RWPE1 (cell line): ENCODE results near the gene NADSYN1.

ENCODE experiments used
- CTCF ChIA-PET: fragments of 350-600 bp; sonication (Branson Sonifier 250); formaldehyde crosslinking; extraction: SDS; loops from one replicate; lab custom pipeline; 2021; lab: Yijun Ruan, JAX
- POLR2A ChIA-PET: fragments of 400-600 bp; formaldehyde crosslinking; extraction: SDS; loops from one replicate; lab custom pipeline; 2020; ENCODE audit warnings: antibody characterized with exemption; ENCODE audit not compliant: low non-redundant PET; lab: Yijun Ruan, JAX
- DNase-seq: peaks from one replicate; pipeline ENCODE4 v3.0.0; 2012; ENCODE audit warnings: low spot score
- H3K27ac ChIP-seq: fragments of 450-650 bp; 2 replicates; pipeline ENCODE4 v1.5.1; 2017
- TF ChIP-seq, protein P1 (sequence below): fragments of 450-650 bp; conservative IDR thresholded peaks from 2 replicates; pipeline ENCODE4 v1.5.1; 2017; ENCODE audit warnings: low read depth, mild to moderate bottlenecking

Gene NADSYN1

GRCh38 chr11:71465054-71465453, 12.1 kb downstream of the NADSYN1 start:
- TF ChIP-seq, protein P1, sequence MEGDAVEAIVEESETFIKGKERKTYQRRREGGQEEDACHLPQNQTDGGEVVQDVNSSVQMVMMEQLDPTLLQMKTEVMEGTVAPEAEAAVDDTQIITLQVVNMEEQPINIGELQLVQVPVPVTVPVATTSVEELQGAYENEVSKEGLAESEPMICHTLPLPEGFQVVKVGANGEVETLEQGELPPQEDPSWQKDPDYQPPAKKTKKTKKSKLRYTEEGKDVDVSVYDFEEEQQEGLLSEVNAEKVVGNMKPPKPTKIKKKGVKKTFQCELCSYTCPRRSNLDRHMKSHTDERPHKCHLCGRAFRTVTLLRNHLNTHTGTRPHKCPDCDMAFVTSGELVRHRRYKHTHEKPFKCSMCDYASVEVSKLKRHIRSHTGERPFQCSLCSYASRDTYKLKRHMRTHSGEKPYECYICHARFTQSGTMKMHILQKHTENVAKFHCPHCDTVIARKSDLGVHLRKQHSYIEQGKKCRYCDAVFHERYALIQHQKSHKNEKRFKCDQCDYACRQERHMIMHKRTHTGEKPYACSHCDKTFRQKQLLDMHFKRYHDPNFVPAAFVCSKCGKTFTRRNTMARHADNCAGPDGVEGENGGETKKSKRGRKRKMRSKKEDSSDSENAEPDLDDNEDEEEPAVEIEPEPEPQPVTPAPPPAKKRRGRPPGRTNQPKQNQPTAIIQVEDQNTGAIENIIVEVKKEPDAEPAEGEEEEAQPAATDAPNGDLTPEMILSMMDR: no peak
- DNase-seq: no peak
- ChIA-PET POLR2A (no interaction called here), CTCF (no interaction called here)
- H3K27ac ChIP-seq: no peak overlapping the region

- CTCF ChIA-PET: no interaction called here
- H3K27ac ChIP-seq: no peak overlapping the region
- no peak for DNase-seq
- TF ChIP-seq, protein P1: no peak
- POLR2A ChIA-PET: no interaction called here
These were observed 13.4 kb downstream of the NADSYN1 start for GRCh38 chr11:71466358-71466757.

GRCh38 chr11:71467164-71467563, 14.2 kb downstream of the NADSYN1 start:
- CTCF ChIA-PET: interaction anchor here (0.7 kb wide), 1 partner anchor 113 kb away, joined by 3 read pairs; no protein-coding TSS in a partner anchor
- POLR2A ChIA-PET: no interaction called here
- H3K27ac ChIP-seq: no peak overlapping the region
- no peak for DNase-seq
- TF ChIP-seq, protein P1: no peak

GRCh38 chr11:71470946-71471345, 17.9 kb downstream of the NADSYN1 start:
- TF ChIP-seq, protein P1: no peak
- POLR2A ChIA-PET: no interaction called here
- DNase-seq: no peak
- CTCF ChIA-PET: no interaction called here
- H3K27ac ChIP-seq: no peak overlapping the region

DNA sequence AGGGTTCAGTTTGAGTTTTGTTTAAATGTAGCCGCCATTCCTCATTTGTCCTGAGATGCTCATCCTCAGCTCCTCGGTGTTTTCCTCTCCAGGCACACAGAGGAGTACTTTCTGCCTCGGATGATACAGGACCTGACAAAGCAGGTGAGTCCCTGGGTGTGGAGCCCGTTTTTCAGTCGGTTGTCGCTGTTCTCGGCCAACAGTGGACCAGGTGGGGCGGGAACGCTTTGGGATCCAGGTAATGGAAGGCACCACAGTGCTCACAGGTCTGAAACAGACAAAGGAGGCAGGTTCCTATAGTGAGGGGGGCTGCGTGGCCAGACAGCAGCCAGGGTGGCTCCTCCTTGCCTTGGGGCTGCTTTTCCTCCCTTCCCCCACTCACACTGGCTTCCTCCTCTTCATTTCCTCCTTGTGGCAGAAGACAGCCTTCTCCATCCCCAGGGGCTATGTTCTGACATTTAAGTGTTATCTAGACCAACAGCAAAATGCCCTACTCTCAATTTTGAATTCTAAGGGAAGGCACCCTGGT, 19.4 kb downstream of the NADSYN1 start:
- no peak overlapping the region for H3K27ac ChIP-seq
- TF ChIP-seq, protein P1: no peak
- DNase-seq: no peak
- POLR2A ChIA-PET: no interaction called here
- CTCF ChIA-PET: no interaction called here

GRCh38 chr11:71472941-71473792, 20.2 kb downstream of the NADSYN1 start:
- ChIA-PET POLR2A (no interaction called here), CTCF (no interaction called here)
- DNase-seq: no peak
- no peak overlapping the region for H3K27ac ChIP-seq
- TF ChIP-seq, protein P1: no peak
